D721Med (cell line): ENCODE results near the gene MAGOH.
A peak's percentile ranks its signal among the peaks of the same experiment; 100 is the strongest.

ENCODE experiments used
- DNase-seq: peaks from one replicate; pipeline ENCODE4 v3.0.0; 2011; ENCODE audit warnings: low spot score; ENCODE audit not compliant: insufficient read length
- FAIRE-seq: peaks from 2 replicates; lab custom pipeline; 2011; peaks lifted over from hg19 to GRCh38; lab: Jason Lieb, UNC
- CTCF ChIP-seq: IDR thresholded peaks from 2 replicates; pipeline ENCODE4 v1.5.1; 2012; ENCODE audit warnings: mild to moderate bottlenecking, control low read depth; ENCODE audit not compliant: insufficient read depth; ENCODE audit errors: missing control alignments

Gene MAGOH

DNA sequence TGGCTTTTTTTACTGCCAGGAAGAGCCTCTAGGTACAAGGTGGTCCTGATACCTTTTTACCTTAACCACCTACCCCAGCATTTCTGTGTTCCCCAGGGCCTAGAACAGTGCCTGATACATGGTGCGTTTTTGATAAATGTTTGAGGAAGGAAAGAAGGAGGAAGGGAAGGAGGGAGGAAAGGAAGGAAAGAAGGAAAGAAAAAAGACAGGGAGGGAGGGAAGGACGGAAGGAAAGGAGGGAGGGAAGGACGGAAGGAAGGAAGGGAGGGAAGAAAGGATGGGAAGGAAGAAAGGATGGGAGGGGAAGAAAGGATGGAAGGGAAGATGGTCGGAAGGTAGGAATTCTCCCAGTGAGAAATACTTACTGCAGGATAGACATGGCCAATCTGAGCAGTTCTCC is 12.0 kb upstream of the MAGOH start:
- no peak for DNase-seq
- TF ChIP-seq CTCF, result no peak
- FAIRE-seq, result no peak

GRCh38 chr1:53249706-53250105 is 11.4 kb upstream of the MAGOH start:
- TF ChIP-seq CTCF, result no peak
- DNase-seq (no peak), FAIRE-seq (peak; percentile 90)

GRCh38 chr1:53246261-53247134 is 8.2 kb upstream of the MAGOH start:
- DNase-seq (no peak), FAIRE-seq (no peak)
- no peak for TF ChIP-seq CTCF

- no peak for DNase-seq
- TF ChIP-seq CTCF, result no peak
- no peak for FAIRE-seq
Measured at GRCh38 chr1:53244141-53244540, 5.8 kb upstream of the MAGOH start.

GRCh38 chr1:53242381-53242780 is 4.1 kb upstream of the MAGOH start:
- TF ChIP-seq CTCF, result no peak
- FAIRE-seq (no peak), DNase-seq (no peak)

- FAIRE-seq (no peak), DNase-seq (no peak)
- TF ChIP-seq CTCF, result no peak
Measured at GRCh38 chr1:53241828-53242227, 3.5 kb upstream of the MAGOH start.

GRCh38 chr1:53237638-53238037 is 680 bp downstream of the MAGOH start:
- DNase-seq, result no peak
- FAIRE-seq, result no peak
- TF ChIP-seq CTCF, result no peak
